Measurements from ENCODE around the gene TRIM60.

DNA sequence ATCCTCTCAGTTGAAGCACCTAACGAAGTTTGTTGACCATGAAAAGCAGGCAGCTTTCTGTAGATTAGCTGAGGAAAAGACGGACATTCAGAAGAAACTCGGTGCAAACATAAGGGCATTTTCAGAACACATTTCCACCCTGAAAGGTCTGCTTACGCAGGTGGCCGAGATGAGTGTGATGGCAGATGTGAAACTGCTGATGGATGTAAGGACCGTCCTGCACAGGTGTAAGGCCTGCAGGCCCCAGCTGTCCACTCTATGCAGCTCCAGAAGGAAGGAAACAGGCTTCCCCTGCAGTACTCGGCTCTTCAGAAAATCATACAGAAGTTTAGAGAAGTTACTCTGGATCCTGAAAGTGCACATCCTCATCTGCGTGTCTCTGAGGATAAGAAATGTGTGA, 20.8 kb upstream of the TRIM60 start:
- TF ChIP-seq, protein P1, sequence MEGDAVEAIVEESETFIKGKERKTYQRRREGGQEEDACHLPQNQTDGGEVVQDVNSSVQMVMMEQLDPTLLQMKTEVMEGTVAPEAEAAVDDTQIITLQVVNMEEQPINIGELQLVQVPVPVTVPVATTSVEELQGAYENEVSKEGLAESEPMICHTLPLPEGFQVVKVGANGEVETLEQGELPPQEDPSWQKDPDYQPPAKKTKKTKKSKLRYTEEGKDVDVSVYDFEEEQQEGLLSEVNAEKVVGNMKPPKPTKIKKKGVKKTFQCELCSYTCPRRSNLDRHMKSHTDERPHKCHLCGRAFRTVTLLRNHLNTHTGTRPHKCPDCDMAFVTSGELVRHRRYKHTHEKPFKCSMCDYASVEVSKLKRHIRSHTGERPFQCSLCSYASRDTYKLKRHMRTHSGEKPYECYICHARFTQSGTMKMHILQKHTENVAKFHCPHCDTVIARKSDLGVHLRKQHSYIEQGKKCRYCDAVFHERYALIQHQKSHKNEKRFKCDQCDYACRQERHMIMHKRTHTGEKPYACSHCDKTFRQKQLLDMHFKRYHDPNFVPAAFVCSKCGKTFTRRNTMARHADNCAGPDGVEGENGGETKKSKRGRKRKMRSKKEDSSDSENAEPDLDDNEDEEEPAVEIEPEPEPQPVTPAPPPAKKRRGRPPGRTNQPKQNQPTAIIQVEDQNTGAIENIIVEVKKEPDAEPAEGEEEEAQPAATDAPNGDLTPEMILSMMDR (conservative IDR thresholded peaks at IDR 0.05; ENCODE audit: low read length) = no peak
- no peak for TF ChIP-seq EZH2phosphoT487 (IDR thresholded peaks at IDR 0.05; ENCODE audit: borderline replicate concordance, low read depth, low read length)

Measured in OCI-LY7 (cell line).